Loucy (cell line): Measurements from ENCODE around the gene DEDD.
A peak's percentile ranks its signal among the peaks of the same experiment; 100 is the strongest.

ENCODE experiments used
- H2AFZ ChIP-seq: fragments of 200-600 bp; sonication (generic); 2 replicates; pipeline ENCODE4 v1.6.0; 2016; ENCODE audit warnings: antibody characterized with exemption, mild to moderate bottlenecking, low read length, moderate library complexity
- H3F3A ChIP-seq: fragments of 200-600 bp; 2 replicates; pipeline ENCODE4 v1.6.0; 2016; ENCODE audit warnings: antibody characterized with exemption, low read depth, mild to moderate bottlenecking
- H3K27me3 ChIP-seq: fragments of 200-600 bp; sonication (generic); 2 replicates; pipeline ENCODE4 v1.6.1; 2014; ENCODE audit warnings: low read length, mild to moderate bottlenecking; ENCODE audit not compliant: insufficient read depth, poor library complexity, severe bottlenecking
- H3K36me3 ChIP-seq: fragments of 200-600 bp; sonication (generic); 2 replicates; pipeline ENCODE4 v1.6.1; 2016; ENCODE audit warnings: low read length; ENCODE audit not compliant: insufficient read depth
- H3K4me1 ChIP-seq: fragments of 200-600 bp; sonication (generic); 2 replicates; pipeline ENCODE4 v1.5.1; 2014; ENCODE audit warnings: low read length, mild to moderate bottlenecking; ENCODE audit not compliant: insufficient read depth, poor library complexity, severe bottlenecking
- H3K4me2 ChIP-seq: fragments of 200-600 bp; sonication (generic); 2 replicates; pipeline ENCODE4 v1.6.0; 2014; ENCODE audit warnings: antibody characterized with exemption, low read length, low read depth, mild to moderate bottlenecking; ENCODE audit not compliant: poor library complexity, severe bottlenecking
- H3K4me3 ChIP-seq: fragments of 200-600 bp; sonication (generic); 2 replicates; pipeline ENCODE4 v1.5.1; 2014; ENCODE audit warnings: low read length, mild to moderate bottlenecking, mixed read lengths; ENCODE audit not compliant: poor library complexity, severe bottlenecking
- H3K79me2 ChIP-seq: fragments of 200-600 bp; sonication (generic); 2 replicates; pipeline ENCODE4 v1.6.1; 2014; ENCODE audit warnings: low read length; ENCODE audit not compliant: insufficient read depth
- H3K9ac ChIP-seq: fragments of 200-600 bp; sonication (generic); 2 replicates; pipeline ENCODE4 v1.6.0; 2014; ENCODE audit warnings: mild to moderate bottlenecking, low read depth, low read length, moderate library complexity; ENCODE audit not compliant: poor library complexity, severe bottlenecking
- H3K9me2 ChIP-seq: fragments of 200-600 bp; sonication (generic); replicated peaks from 2 replicates; pipeline ENCODE4 v1.6.1; 2016; ENCODE audit warnings: low read depth, low read length, mixed read lengths
- H3K9me3 ChIP-seq: fragments of 200-600 bp; sonication (generic); 2 replicates; pipeline ENCODE4 v1.6.1; 2014; ENCODE audit warnings: mild to moderate bottlenecking, antibody characterized with exemption, low read length, low read depth; ENCODE audit not compliant: insufficient read depth
- H4K20me1 ChIP-seq: fragments of 200-600 bp; sonication (generic); 2 replicates; pipeline ENCODE4 v1.6.0; 2014; ENCODE audit warnings: antibody characterized with exemption, low read length, mild to moderate bottlenecking; ENCODE audit not compliant: insufficient read depth, poor library complexity, severe bottlenecking
- CTCF ChIP-seq: fragments of 200-600 bp; sonication (generic); conservative IDR thresholded peaks from 2 replicates; pipeline ENCODE4 v1.5.1; 2014; ENCODE audit warnings: mild to moderate bottlenecking, antibody characterized with exemption, low read length
- EZH2phosphoT487 ChIP-seq: fragments of 200-600 bp; IDR thresholded peaks from 2 replicates; pipeline ENCODE4 v1.6.1; 2018; ENCODE audit warnings: antibody characterized with exemption, mild to moderate bottlenecking, moderate library complexity, borderline replicate concordance

Gene DEDD

GRCh38 chr1:161076410-161076809 lies 56.1 kb downstream of the DEDD start:
- no peak overlapping the region for H3K9ac ChIP-seq
- H3K4me2 ChIP-seq: no peak overlapping the region
- no peak for TF ChIP-seq CTCF
- TF ChIP-seq EZH2phosphoT487: no peak
- H3K9me3 ChIP-seq: no peaks in the 10 kb centered on the region
- peaks cover 18% of the 10 kb centered on the region for H3K4me1 ChIP-seq
- H3K9me2 ChIP-seq: no peaks in the 10 kb centered on the region
- H3K27me3 ChIP-seq: no peaks in the 10 kb centered on the region
- no peak overlapping the region for H2AFZ ChIP-seq
- no peaks in the 10 kb centered on the region for H4K20me1 ChIP-seq
- H3F3A ChIP-seq: no peaks in the 10 kb centered on the region
- H3K36me3 ChIP-seq: no peaks in the 10 kb centered on the region
- no peak overlapping the region for H3K4me3 ChIP-seq
- no peaks in the 10 kb centered on the region for H3K79me2 ChIP-seq

DNA sequence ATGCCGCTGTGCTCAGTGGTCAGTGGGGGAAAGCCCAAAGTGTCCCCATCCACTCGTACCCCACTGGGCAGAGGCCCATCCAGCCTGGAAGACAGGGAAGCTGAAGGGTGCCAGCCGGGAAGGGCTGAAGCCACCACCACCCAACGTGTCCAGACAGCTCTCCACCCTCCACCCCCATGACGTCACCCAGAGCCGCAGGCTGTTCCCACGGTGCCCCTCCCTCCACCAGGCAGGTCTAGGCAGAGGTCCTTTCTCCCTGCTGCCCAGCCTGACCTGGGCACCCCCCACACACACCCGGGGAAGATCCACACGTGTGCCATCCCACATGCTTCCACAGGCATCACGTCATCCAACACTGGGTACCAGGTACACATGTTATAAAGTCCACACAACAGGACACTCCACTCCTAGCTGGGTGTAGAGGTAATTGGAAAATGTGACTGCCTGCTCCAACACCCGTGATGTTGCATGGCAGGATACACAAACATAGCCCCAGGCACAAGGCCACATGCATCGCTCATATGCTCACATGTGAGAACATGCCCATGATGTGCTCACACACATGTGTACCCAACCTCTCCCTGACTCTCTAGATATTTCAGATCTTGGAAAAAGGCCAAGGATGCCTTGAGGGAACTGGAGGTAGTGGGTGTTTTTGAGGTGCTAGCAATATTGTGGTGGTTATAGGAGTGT lies 57.6 kb downstream of the DEDD start:
- no peaks in the 10 kb centered on the region for H3K9me2 ChIP-seq
- H3K4me1 ChIP-seq: peaks cover 34% of the 10 kb centered on the region
- H3K9ac ChIP-seq: peak overlapping the region; percentile 36
- H3K4me2 ChIP-seq: no peak overlapping the region
- no peak overlapping the region for H3K4me3 ChIP-seq
- no peaks in the 10 kb centered on the region for H3K79me2 ChIP-seq
- H2AFZ ChIP-seq: no peak overlapping the region
- H3F3A ChIP-seq: no peaks in the 10 kb centered on the region
- no peaks in the 10 kb centered on the region for H3K36me3 ChIP-seq
- no peaks in the 10 kb centered on the region for H3K9me3 ChIP-seq
- H3K27me3 ChIP-seq: no peaks in the 10 kb centered on the region
- no peaks in the 10 kb centered on the region for H4K20me1 ChIP-seq
- no peak for TF ChIP-seq CTCF
- TF ChIP-seq EZH2phosphoT487: no peak

GRCh38 chr1:161073474-161074121 lies 58.9 kb downstream of the DEDD start:
- peaks cover 9% of the 10 kb centered on the region for H3K79me2 ChIP-seq
- TF ChIP-seq CTCF: peak; percentile 40; the same call in 1 of the 2 replicates
- no peak for TF ChIP-seq EZH2phosphoT487
- H3K9me3 ChIP-seq: no peaks in the 10 kb centered on the region
- 0 out of 2 replicates have a peak, but pooled peaks cover 3% of the 10 kb centered on the region for H3F3A ChIP-seq
- H3K4me1 ChIP-seq: peaks cover 38% of the 10 kb centered on the region
- H3K4me2 ChIP-seq: no peak overlapping the region
- no peaks in the 10 kb centered on the region for H4K20me1 ChIP-seq
- H2AFZ ChIP-seq: peak overlapping the region; percentile 32; the same call in 1 of the 2 replicates
- peak overlapping the region; percentile 36 for H3K9ac ChIP-seq
- H3K9me2 ChIP-seq: no peaks in the 10 kb centered on the region
- no peak overlapping the region for H3K4me3 ChIP-seq
- no peaks in the 10 kb centered on the region for H3K36me3 ChIP-seq
- no peaks in the 10 kb centered on the region for H3K27me3 ChIP-seq
